Measurements from ENCODE around the gene PTTG2. TPM values are rescaled to one million over a fixed set of nuclear protein-coding genes. Genes with fewer than 3 reads are reported as not detected.

Gene PTTG2
- total and polyA plus RNA-seq, 2 of the 4 experiments (the other 2 are of a cell fraction): not detected

DNA sequence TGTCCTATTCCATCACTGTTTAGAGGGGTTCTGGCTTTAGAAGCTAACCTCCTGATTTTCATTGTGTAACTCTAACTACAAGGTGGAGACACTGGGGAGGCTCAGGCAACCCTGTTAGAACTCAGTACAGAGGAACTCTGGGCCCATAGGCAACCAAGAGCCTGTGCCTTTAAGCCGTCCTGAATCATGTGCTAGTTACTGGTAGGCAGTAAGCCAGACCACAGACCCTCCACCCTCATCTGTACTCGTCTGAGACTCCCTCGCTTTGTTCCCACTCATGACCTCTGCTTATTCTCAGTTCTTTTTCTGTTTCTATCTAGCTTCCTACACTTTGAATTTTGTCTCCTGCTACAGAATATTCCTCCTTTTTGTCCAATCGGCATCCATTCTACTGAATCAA is 37.9 kb upstream of the PTTG2 start:
- H3K9me1 ChIP-seq (ENCODE audit: insufficient read depth, low read length): no peaks in the 10 kb centered on the region
- H4K5ac ChIP-seq (ENCODE audit: low read depth, low read length): no peak overlapping the region
- no peak overlapping the region for H2BK120ac ChIP-seq (ENCODE audit: low read depth, low read length)
- H3K23ac ChIP-seq (ENCODE audit: low read depth, low read length): no peak overlapping the region
- intact Hi-C loops (cut with micrococcal nuclease): no loop called here
- no peak overlapping the region for H2BK15ac ChIP-seq (ENCODE audit: low read depth, low read length)
- H3K4me3 ChIP-seq (ENCODE audit: insufficient read depth, low read depth, low read length): no peak overlapping the region
- CTCF ChIA-PET: no interaction called here
- no peak overlapping the region for H3K4me2 ChIP-seq (ENCODE audit: low read depth, low read length)
- H3K79me1 ChIP-seq (ENCODE audit: low read depth in 1 of 2, low read length in 2 of 2): no peaks in the 10 kb centered on the region
- H3K9ac ChIP-seq (ENCODE audit: low read depth, low read length): no peak overlapping the region
- no peak overlapping the region for H4K91ac ChIP-seq (ENCODE audit: insufficient read depth, low read depth, low read length)
- H3K14ac ChIP-seq (replicated peaks; ENCODE audit: low read depth, low read length): no peak overlapping the region
- H3K36me3 ChIP-seq (ENCODE audit: control insufficient read depth, insufficient read depth, low read length): no peaks in the 10 kb centered on the region
- 25% methylated on average over 2 of the region's 4 CpGs; no CpG with 5 or more reads in 1 of the 2 experiments for WGBS, 2 experiments (ENCODE audit: extremely low coverage in 2 of 2, insufficient read length in 1 of 2)
- peaks cover 15% of the 10 kb centered on the region for H3K27me3 ChIP-seq (ENCODE audit: control insufficient read depth, insufficient read depth, low read length)
- no peaks in the 10 kb centered on the region for H3K9me3 ChIP-seq (ENCODE audit: control insufficient read depth, insufficient read depth, low read length)
- H3K56ac ChIP-seq (ENCODE audit: extremely low read depth, insufficient read depth, low read length): no peak overlapping the region
- no peak for TF ChIP-seq MAFK (IDR thresholded peaks at IDR 0.05; ENCODE audit: low read depth, low read length)
- TF ChIP-seq BHLHE40 (IDR thresholded peaks at IDR 0.05; ENCODE audit: low read depth, low read length): no peak
- no peak for TF ChIP-seq RAD21 (IDR thresholded peaks at IDR 0.05; ENCODE audit: low read length)
- TF ChIP-seq, protein P1, sequence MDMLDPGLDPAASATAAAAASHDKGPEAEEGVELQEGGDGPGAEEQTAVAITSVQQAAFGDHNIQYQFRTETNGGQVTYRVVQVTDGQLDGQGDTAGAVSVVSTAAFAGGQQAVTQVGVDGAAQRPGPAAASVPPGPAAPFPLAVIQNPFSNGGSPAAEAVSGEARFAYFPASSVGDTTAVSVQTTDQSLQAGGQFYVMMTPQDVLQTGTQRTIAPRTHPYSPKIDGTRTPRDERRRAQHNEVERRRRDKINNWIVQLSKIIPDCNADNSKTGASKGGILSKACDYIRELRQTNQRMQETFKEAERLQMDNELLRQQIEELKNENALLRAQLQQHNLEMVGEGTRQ (IDR thresholded peaks at IDR 0.05; ENCODE audit: low read depth, low read length): no peak
- no peak for TF ChIP-seq RFX5 (IDR thresholded peaks at IDR 0.05; ENCODE audit: low read depth, low read length)
- TF ChIP-seq CEBPB (IDR thresholded peaks at IDR 0.05; ENCODE audit: low read depth, low read length): no peak
- TF ChIP-seq MAZ (IDR thresholded peaks at IDR 0.05; ENCODE audit: borderline replicate concordance, low read depth, low read length): no peak
- TF ChIP-seq NFE2L2 (IDR thresholded peaks at IDR 0.05; ENCODE audit: low read depth, low read length): no peak
- no peak for TF ChIP-seq SMC3 (IDR thresholded peaks at IDR 0.05; ENCODE audit: low read depth, low read length)
- TF ChIP-seq, protein P2, sequence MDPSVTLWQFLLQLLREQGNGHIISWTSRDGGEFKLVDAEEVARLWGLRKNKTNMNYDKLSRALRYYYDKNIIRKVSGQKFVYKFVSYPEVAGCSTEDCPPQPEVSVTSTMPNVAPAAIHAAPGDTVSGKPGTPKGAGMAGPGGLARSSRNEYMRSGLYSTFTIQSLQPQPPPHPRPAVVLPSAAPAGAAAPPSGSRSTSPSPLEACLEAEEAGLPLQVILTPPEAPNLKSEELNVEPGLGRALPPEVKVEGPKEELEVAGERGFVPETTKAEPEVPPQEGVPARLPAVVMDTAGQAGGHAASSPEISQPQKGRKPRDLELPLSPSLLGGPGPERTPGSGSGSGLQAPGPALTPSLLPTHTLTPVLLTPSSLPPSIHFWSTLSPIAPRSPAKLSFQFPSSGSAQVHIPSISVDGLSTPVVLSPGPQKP (IDR thresholded peaks at IDR 0.05; ENCODE audit: borderline replicate concordance, low read depth, low read length): no peak
- no peak for TF ChIP-seq CHD1 (IDR thresholded peaks at IDR 0.05; ENCODE audit: low read depth, low read length)
- TF ChIP-seq RCOR1 (IDR thresholded peaks at IDR 0.05; ENCODE audit: insufficient replicate concordance, low read length): no peak
- no peak overlapping the region for H2BK5ac ChIP-seq (ENCODE audit: low read depth, low read length, poor library complexity, severe bottlenecking)
- no peak overlapping the region for H3K18ac ChIP-seq (ENCODE audit: low read depth, low read length)
- dilution Hi-C loops (cut with HindIII; ENCODE audit: low sequenced_read_pairs, unreplicated experiment): no loop called here
- H3K27ac ChIP-seq (ENCODE audit: insufficient read depth, low read length): no peak overlapping the region
- no peak overlapping the region for H2BK20ac ChIP-seq (ENCODE audit: low read depth, low read length)
- no peak overlapping the region for H2AFZ ChIP-seq (replicated peaks; ENCODE audit: low read length, poor library complexity)
- H3K4ac ChIP-seq (ENCODE audit: low read depth, low read length): no peak overlapping the region
- no peak overlapping the region for H4K8ac ChIP-seq (ENCODE audit: low read depth in 2 of 2, low read length in 2 of 2)
- H4K20me1 ChIP-seq (ENCODE audit: insufficient read depth, low read length): no peaks in the 10 kb centered on the region
- H2AK5ac ChIP-seq (ENCODE audit: low read depth, low read length): no peak overlapping the region
- ATAC-seq (ENCODE audit: low read depth): no peak
- no TSS peak for BruUV-seq (replicated peaks)
- H3K4me1 ChIP-seq (ENCODE audit: control insufficient read depth, insufficient read depth, low read length): no peaks in the 10 kb centered on the region
- in situ Hi-C loops (cut with MboI; ENCODE audit: low sequenced_read_pairs): no loop called here
- POLR2A ChIA-PET (ENCODE audit: unreplicated experiment): no interaction called here
- DNase-seq: peak; percentile 41
- H2AK9ac ChIP-seq (replicated peaks; ENCODE audit: low read depth, low read length, poor library complexity): no peak overlapping the region
